GM19240 (cell line): ENCODE results near the gene STX18.
"Not testable (repeated sequence)": the region's sequence is repeated elsewhere in the genome, so short reads cannot be mapped to it uniquely, and the experiment has no call there.

Experiments
- DNase-seq: peaks from one replicate; pipeline ENCODE4 v3.0.0; 2011; ENCODE audit warnings: low spot score; ENCODE audit not compliant: insufficient read length

Gene STX18

GRCh38 chr4:4422117-4422516, 119.7 kb downstream of the STX18 start:
- not testable (repeated sequence) for DNase-seq

- DNase-seq, result no peak
These were observed 120.5 kb downstream of the STX18 start for GRCh38 chr4:4421356-4421755.

- DNase-seq, result no peak
These were observed 121.4 kb downstream of the STX18 start for GRCh38 chr4:4420421-4420820.

GRCh38 chr4:4419896-4420295, 122.0 kb downstream of the STX18 start:
- no peak for DNase-seq

- DNase-seq, result no peak
These were observed 123.0 kb downstream of the STX18 start for GRCh38 chr4:4418676-4419390.

- no peak for DNase-seq
These were observed 124.0 kb downstream of the STX18 start for GRCh38 chr4:4417886-4418285.

GRCh38 chr4:4416981-4417380, 124.9 kb downstream of the STX18 start:
- DNase-seq, result no peak

- DNase-seq, result no peak
These were observed 125.7 kb downstream of the STX18 start for GRCh38 chr4:4415806-4416805.

GRCh38 chr4:4415107-4415805, 126.6 kb downstream of the STX18 start:
- DNase-seq, result no peak

GRCh38 chr4:4413806-4414205, 128.0 kb downstream of the STX18 start:
- no peak for DNase-seq

- no peak for DNase-seq
These were observed 128.5 kb downstream of the STX18 start for GRCh38 chr4:4413373-4413725.

- no peak for DNase-seq
These were observed 129.0 kb downstream of the STX18 start for GRCh38 chr4:4412641-4413372.

GRCh38 chr4:4411906-4412305, 129.9 kb downstream of the STX18 start:
- no peak for DNase-seq

- no peak for DNase-seq
These were observed 131.6 kb downstream of the STX18 start for GRCh38 chr4:4410271-4410670.

- DNase-seq, result no peak
These were observed 132.3 kb downstream of the STX18 start for GRCh38 chr4:4409416-4410115.

- DNase-seq, result no peak
These were observed 133.1 kb downstream of the STX18 start for GRCh38 chr4:4408576-4409335.

- DNase-seq, result no peak
These were observed 133.7 kb downstream of the STX18 start for GRCh38 chr4:4408132-4408523.

GRCh38 chr4:4407299-4408131, 134.3 kb downstream of the STX18 start:
- no peak for DNase-seq
